ENCODE data around the gene RNF186.

Gene RNF186

DNA sequence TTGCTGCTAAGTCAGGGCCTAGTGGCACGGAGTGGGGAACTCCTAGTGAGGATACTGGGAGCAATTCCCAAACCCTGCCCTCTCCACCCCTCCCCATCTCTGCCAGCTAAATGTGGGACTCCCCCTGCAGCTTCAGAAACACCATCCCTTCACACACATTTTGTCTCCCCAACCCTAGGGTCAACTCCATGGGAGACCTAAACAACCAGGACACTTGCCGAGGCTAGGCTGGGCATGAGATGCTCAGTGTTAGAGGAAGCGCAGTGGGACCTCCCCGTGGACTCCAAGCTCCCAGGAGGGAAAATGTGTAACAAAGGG lies 1.5 kb downstream of the RNF186 start:
- Mint-ChIP-seq H3K4me1 (ENCODE audit: low read depth) (no peaks in the 10 kb centered on the region), H3K4me3 (no peak overlapping the region), H3K27me3 (no peaks in the 10 kb centered on the region), H3K36me3 (ENCODE audit: low read depth) (no peaks in the 10 kb centered on the region), H3K9me3 (no peaks in the 10 kb centered on the region), H3K27ac (no peak overlapping the region)

DNA sequence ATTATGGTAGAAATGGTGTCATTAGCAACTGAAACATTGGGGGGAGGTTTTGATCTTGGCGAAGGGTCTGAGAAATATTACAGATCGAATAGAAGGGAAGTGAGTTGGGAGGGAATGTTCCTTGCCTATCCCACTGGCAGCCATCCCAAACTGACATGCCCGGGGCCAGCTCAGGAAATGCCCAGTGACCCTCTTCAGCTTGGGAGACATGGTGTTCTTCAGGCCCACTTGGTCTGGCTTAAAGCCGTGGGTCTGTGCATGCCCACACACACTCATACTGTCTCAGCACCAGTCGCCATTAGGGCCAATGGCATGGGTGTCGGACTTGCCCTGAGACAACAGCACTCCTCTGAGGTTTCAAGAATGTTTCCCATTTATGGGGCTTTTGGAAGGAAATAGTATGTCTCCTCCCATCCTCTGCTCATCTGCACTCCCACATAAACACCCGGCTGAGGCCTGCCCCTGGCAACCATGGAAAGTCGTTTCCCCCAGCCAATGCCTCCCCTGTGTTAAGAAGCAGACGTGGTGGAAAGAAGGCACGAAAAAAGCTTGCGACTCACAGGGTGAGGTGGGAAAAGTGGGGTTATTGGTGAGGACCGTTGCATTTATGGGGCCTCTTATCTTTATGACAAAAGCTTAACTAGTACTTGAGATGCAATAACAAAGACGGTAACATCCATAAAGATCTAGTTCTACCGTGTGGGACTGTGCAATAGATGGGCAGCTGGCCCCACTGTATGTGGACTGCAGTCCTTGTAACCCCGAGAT lies 2.0 kb downstream of the RNF186 start:
- H3K36me3 Mint-ChIP-seq (ENCODE audit: low read depth) = no peaks in the 10 kb centered on the region
- H3K4me1 Mint-ChIP-seq (ENCODE audit: low read depth) = no peaks in the 10 kb centered on the region
- H3K27me3 Mint-ChIP-seq = no peaks in the 10 kb centered on the region
- no peak overlapping the region for H3K27ac Mint-ChIP-seq
- H3K4me3 Mint-ChIP-seq = no peak overlapping the region
- no peaks in the 10 kb centered on the region for H3K9me3 Mint-ChIP-seq

DNA sequence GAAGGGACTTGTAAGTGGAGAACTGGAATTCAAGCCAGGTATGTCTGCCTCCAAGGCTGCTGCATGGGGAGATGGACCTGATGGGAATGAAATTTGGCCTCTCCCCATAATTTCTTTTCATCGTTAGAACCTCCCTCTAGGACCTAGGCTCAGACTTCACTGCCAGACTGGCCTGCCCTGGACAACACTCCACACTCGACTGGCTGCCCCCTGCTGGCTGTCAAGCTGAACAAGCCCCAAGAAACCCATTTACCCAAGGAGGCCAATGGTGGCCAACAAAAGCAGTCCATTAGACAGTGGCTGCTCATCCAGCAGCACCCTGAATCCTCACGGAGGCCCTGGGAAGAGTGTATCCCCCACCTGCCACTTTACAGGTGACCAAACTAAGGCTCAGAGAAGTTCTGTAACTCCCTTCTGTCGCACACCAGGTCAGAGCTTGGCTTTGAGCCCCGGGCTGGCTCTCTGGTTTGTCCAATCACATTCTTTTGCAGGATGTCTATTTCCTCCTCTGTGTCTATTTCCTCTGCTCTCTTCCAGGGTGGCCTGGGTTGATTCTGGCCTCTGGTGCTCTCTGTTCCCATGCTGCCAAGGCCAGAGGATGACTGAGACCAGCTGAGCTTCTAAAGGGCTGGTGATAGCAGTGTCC lies 3.8 kb downstream of the RNF186 start:
- Mint-ChIP-seq H3K9me3 (no peaks in the 10 kb centered on the region), H3K27me3 (peaks cover 3% of the 10 kb centered on the region), H3K4me3 (no peak overlapping the region), H3K36me3 (ENCODE audit: low read depth) (no peaks in the 10 kb centered on the region), H3K27ac (no peak overlapping the region), H3K4me1 (ENCODE audit: low read depth) (no peaks in the 10 kb centered on the region)

DNA sequence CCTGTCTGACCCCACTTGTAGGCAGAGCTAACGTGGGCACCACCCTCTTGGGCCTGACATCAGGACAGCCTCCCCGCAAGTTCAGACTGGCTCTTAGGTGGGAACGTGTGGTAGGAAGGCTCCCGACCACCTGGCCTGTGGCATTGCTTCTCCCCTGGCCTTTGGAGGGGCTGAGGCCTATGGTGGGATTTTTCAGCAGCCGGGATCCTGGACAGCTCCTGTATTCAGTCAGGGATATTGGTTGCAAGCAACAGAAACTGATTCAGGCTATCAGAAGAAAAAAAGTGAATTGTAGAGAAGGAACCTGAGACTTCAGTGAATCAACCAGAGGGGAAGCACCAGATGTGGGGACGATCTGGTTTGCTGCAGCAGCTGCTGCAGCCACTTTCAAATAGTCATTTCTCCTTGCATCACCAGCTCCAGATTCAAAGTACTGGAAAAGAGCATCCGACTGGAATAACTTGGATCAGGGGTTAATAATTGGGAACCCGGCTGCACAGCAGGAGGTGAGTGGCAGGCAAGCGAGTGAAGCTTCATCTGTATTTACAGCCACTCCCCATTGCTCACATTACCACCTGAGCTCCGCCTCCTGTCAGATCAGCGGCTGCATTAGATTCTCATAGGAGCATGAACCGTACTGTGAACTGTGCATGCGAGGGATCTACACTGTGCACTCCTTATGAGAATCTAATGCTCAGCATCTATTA lies 5.9 kb downstream of the RNF186 start:
- Mint-ChIP-seq H3K27me3 (peaks cover 3% of the 10 kb centered on the region), H3K4me3 (no peak overlapping the region), H3K36me3 (ENCODE audit: low read depth) (no peaks in the 10 kb centered on the region), H3K4me1 (ENCODE audit: low read depth) (no peaks in the 10 kb centered on the region), H3K27ac (no peak overlapping the region), H3K9me3 (no peaks in the 10 kb centered on the region)

DNA sequence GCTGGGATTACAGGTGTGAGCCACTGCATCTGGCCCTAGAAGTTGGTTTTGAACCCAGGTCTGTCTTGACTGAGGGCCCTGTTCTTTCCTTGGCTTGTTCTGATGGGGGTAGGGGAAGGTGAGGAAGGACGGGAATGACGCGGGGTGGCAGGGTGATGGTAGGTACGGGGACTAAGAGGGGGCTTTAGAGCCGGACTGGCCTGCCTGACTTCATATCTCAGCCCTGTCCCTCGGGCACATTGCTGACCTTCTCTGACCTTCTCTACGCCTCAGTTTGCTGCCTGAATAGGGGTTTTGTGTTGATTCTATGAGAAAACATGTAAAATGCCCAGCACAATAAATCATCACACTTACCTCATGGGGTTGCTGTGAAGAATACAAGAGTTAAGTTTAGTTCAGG lies 6.7 kb downstream of the RNF186 start:
- H3K27ac Mint-ChIP-seq = no peak overlapping the region
- H3K9me3 Mint-ChIP-seq = no peaks in the 10 kb centered on the region
- H3K27me3 Mint-ChIP-seq = peaks cover 3% of the 10 kb centered on the region
- no peaks in the 10 kb centered on the region for H3K36me3 Mint-ChIP-seq (ENCODE audit: low read depth)
- no peaks in the 10 kb centered on the region for H3K4me1 Mint-ChIP-seq (ENCODE audit: low read depth)
- no peak overlapping the region for H3K4me3 Mint-ChIP-seq

DNA sequence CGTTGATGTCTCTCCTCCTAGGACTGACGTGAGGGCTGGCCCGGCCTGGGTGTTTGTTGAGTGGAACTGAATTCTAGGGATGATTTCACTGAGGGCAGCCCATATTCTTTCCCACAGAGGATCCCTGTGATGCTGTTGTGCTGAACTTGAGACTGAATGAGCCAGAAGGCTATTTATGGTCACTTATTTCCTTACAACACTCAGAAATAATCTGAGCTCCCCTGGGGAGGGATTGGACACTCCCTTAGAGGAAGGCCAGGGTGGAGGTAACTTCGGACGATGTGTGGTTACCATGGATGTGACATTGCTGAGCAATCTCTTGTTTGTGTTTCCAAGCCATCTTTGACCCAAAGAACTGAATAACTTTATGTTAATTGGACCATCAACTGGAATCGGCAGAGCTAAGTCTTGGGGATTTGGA lies 10.2 kb downstream of the RNF186 start:
- Mint-ChIP-seq H3K27me3 (peaks cover 3% of the 10 kb centered on the region), H3K36me3 (ENCODE audit: low read depth) (no peaks in the 10 kb centered on the region), H3K9me3 (no peaks in the 10 kb centered on the region), H3K4me3 (no peak overlapping the region), H3K4me1 (ENCODE audit: low read depth) (peaks cover 14% of the 10 kb centered on the region), H3K27ac (no peak overlapping the region)

DNA sequence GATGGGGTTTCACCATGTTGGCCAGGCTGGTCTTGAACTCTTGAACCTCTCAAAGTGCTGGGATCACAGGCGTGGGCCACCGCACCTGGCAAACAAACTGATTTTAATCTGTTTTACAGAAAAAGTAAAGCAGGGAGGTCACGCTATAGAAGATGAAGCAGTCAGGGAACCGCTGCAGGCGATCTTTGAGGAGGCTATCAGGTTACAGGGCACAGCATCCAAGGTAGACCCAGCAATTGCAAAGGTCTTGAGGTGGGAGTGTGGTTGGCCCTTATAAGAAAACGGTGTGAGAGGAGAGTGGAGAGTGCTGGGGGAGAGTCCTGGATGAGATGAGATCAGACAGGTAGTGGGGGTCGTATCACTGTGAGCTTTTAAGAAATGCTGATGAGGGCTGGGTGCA lies 12.8 kb downstream of the RNF186 start:
- no peaks in the 10 kb centered on the region for H3K27me3 Mint-ChIP-seq
- no peaks in the 10 kb centered on the region for H3K9me3 Mint-ChIP-seq
- H3K36me3 Mint-ChIP-seq (ENCODE audit: low read depth) = no peaks in the 10 kb centered on the region
- H3K4me1 Mint-ChIP-seq (ENCODE audit: low read depth) = peaks cover 25% of the 10 kb centered on the region
- no peak overlapping the region for H3K4me3 Mint-ChIP-seq
- H3K27ac Mint-ChIP-seq = no peak overlapping the region

DNA sequence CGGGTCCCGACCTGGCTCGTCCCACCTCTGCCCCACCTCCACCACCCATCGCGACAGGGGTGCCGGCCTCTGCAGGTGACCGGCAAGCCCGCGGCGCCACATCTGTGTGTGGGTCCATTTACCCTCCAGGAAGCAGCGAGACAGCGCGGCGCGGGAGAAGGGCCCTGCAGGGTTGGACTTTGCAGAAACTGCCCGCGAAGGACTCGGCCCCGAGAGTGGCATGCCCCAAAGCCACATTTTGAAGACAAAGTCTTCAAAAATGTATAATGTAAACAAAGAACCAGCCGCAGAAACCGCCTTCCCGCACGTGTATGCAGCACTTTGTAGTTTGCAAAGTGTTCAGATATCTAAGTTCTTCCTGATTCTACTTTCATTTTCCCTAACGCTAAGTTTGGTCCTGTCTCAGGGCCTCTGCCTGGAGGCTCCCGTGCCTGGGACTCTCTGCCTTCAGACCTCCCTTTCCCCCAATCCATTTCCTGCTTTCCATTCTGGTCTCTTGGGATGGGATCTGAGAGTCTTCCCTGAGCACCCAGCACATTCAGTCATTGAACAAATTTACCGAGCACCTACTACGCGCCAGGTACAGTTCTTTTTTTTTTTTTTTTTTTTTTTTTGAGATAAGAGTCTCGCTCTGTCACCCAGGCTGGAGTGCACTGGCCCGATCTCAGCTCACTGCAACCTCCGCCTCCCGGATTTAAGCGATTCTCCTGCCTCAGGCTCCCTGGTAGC lies 14.8 kb downstream of the RNF186 start:
- Mint-ChIP-seq H3K27ac (peak overlapping the region; percentile 95), H3K27me3 (no peaks in the 10 kb centered on the region), H3K9me3 (no peaks in the 10 kb centered on the region), H3K4me1 (ENCODE audit: low read depth) (peaks cover 30% of the 10 kb centered on the region), H3K4me3 (peak overlapping the region; percentile 86), H3K36me3 (ENCODE audit: low read depth) (no peaks in the 10 kb centered on the region)

DNA sequence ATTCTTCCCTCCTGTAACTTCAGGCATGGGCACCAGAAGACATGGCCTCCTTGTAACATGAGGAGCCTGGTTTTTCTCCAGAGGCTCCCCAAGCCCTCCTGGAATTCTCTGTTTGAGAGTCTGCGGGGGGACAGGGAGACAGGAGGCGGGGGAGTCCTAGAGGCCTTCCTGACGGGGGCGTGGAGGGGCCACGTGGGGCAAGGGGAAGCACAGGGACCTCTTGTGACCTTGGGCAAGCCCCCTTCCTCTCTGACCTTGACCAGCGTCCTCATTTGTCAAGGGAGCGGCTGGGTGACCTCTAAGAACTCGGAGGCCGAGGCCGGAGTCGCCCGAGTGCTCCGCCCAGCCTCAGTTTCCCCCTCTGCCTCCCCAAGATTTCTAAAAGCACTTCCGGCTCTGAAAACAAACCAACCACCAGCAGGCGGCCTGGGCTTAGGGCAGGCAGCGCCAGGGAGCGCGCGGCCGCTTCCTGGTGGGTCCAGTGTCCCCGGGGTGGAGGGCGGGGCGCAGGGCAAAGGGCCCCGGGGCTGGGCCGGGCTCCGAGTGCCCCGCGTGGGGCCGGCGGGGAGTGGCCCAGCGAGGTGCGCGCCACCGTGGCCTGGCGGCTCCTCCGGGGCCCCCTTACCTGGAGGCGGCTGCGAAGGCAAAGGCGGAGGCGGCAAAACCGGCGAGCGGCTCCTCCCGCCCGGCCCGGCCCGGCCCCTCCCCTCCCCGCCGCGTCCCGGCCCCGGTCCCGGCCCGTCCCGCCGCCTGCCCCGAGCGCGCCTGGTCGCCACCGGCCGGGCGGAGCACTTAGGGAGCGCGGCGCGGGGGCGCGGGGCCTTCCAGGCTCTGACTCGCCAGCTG lies 15.6 kb downstream of the RNF186 start, which contains the start of gene TMCO4:
TMCO4 (minus strand) TSS at position 687 of the 846 bp plus-strand sequence. CDS start 19,158 bp downstream, outside the sequence.
- H3K9me3 Mint-ChIP-seq = no peaks in the 10 kb centered on the region
- peaks cover 33% of the 10 kb centered on the region for H3K4me1 Mint-ChIP-seq (ENCODE audit: low read depth)
- peak within 1 kb of the TSS; percentile 86 for H3K4me3 Mint-ChIP-seq
- peak within 1 kb of the TSS; percentile 95 for H3K27ac Mint-ChIP-seq
- H3K27me3 Mint-ChIP-seq = no peaks in the 10 kb centered on the region
- H3K36me3 Mint-ChIP-seq (ENCODE audit: low read depth) = peaks cover 5% of the 10 kb centered on the region

DNA sequence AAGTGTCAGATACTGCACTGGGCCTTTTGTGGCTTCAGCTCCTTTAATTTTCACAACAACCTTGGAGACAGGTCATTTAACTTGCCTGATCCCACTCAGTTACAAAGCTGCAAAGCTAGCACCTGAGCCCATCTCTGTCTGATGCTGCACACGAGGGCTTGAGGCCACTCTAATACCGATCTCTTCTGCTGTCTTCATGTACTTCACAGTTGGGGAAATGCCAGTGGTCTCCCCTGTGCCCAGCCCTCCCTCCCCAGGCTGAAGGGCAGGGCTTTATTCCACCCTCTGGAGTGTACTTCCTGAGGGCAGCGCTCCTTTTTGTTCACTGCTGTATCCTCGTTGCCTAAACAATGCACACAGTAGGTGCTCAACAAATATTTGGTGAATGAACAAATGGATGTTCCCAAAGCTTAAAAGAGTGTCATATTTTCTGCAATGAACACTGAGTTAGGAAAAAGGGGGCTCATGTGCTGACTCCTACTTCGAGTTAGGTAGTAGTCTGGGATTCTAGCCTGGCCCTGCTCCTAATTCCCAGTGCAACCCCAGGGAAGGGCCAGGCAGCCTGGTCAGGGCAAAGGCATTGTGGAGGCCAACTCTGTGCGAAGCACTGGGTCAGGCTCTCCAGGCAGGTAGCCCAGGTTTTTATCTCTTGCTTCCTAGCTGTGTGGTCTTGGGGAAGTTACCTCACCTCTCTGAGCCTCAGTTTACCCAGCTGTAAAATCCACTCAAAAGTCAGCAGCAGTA lies 16.4 kb downstream of the RNF186 start:
- Mint-ChIP-seq H3K27me3 (no peaks in the 10 kb centered on the region), H3K9me3 (no peaks in the 10 kb centered on the region), H3K4me1 (ENCODE audit: low read depth) (peaks cover 33% of the 10 kb centered on the region), H3K27ac (peak overlapping the region; percentile 93), H3K4me3 (peak overlapping the region; percentile 86), H3K36me3 (ENCODE audit: low read depth) (peaks cover 13% of the 10 kb centered on the region)

DNA sequence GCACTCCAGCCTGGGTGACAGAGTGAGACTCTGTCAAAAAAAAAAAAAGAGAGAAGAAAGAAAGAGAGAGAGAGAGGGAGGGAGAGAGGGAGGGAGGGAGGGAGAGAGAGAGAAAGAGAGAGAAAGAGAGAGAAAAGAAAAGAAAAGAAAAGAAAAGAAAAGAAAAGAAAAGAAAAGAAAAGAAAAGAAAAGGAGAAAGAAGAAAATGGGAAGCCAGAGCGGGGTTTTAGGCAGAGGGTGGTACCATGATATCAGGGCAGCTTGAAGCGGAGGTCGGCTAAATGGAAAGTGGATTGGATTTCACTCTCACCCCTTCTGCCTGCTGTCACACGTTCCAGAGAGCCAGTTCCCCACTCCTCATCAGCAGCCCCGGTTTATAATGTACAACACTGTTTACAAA lies 17.3 kb downstream of the RNF186 start:
- Mint-ChIP-seq H3K4me3 (peak overlapping the region; percentile 23), H3K27ac (peak overlapping the region; percentile 55), H3K9me3 (no peaks in the 10 kb centered on the region), H3K4me1 (ENCODE audit: low read depth) (peaks cover 38% of the 10 kb centered on the region), H3K27me3 (no peaks in the 10 kb centered on the region), H3K36me3 (ENCODE audit: low read depth) (peaks cover 21% of the 10 kb centered on the region)

DNA sequence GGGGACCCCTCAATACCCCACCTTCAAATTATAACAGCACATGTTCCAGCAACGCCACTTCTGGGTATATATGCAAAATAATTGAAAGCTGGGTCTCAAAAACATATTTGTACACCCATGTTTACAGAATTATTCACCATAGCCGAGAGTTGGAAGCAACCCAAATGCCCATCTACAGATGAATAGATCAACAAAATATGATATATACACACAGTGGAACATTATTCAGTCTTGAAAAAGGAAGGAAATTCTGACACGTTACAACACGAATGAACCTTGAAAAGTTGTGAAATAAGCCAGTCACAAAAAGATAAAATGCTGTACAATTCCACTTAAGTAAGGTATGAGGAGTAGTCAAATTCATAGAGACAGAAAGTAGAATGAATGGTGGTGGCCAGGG lies 20.5 kb downstream of the RNF186 start:
- H3K4me3 Mint-ChIP-seq = no peak overlapping the region
- H3K9me3 Mint-ChIP-seq = no peaks in the 10 kb centered on the region
- peaks cover 43% of the 10 kb centered on the region for H3K36me3 Mint-ChIP-seq (ENCODE audit: low read depth)
- peaks cover 33% of the 10 kb centered on the region for H3K4me1 Mint-ChIP-seq (ENCODE audit: low read depth)
- H3K27ac Mint-ChIP-seq = no peak overlapping the region
- H3K27me3 Mint-ChIP-seq = no peaks in the 10 kb centered on the region

DNA sequence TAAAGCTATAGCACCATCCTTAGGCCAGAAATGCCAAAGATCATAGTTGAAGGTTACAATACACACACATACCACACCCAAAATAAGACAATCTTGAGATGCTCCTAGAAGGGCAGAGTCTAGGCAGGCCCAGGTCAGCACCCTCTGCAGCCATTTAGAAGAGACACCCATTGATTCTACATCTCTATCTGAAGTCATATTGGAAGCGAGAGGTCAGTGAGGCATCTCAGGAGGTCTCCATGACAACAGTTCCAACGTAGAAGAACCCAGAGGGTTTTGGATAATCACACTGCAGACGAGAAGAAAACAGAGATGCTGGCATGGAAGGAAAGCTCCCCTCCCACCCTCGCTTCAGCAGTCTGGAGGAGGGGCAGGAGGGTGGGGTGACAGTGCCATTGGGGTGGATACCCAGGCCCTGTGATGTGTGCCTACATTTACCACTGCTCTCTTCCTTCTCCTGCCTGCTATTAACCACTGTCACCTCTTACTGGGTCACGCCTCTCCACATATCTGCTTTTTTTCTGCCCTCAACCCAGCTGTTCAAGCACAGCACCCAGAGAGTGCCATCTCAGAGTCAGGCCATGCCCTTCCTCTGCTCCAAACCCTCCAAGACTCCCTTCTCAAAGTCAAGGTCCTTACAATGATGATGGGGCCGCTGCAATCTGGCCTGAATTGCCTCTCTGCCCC lies 21.6 kb downstream of the RNF186 start:
- Mint-ChIP-seq H3K27me3 (no peaks in the 10 kb centered on the region), H3K9me3 (no peaks in the 10 kb centered on the region), H3K4me3 (no peak overlapping the region), H3K36me3 (ENCODE audit: low read depth) (peaks cover 43% of the 10 kb centered on the region), H3K4me1 (ENCODE audit: low read depth) (peaks cover 26% of the 10 kb centered on the region), H3K27ac (peak overlapping the region; percentile 67)
